Measurements from ENCODE around the gene ZNF841.

DNA sequence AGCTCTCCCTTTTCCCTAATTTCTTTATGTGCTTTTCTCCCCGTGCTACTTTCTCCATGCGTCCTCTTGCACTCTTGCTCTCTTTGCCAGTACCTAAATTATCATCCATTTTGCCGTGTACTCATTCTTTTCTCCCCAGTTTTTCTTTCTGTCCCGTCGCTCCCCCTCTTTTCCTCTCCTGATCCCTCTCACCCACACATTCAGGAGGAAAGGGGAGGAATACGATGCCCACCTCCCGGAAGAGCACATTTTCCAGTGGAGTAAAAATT is 43.4 kb upstream of the ZNF841 start:
- no peak for TF ChIP-seq SUZ12 (IDR thresholded peaks at IDR 0.05; ENCODE audit: extremely low read depth, insufficient read depth, insufficient read length)
- no peak for TF ChIP-seq YY1 (IDR thresholded peaks at IDR 0.05; ENCODE audit: insufficient read depth, insufficient read length)
- TF ChIP-seq ZNF274 (IDR thresholded peaks at IDR 0.05; ENCODE audit: low read depth, low read length): no peak

All from NT2/D1 (cell line).